ENCODE measurements around the gene TSC2.
"Not testable (repeated sequence)": the region's sequence is repeated elsewhere in the genome, so short reads cannot be mapped to it uniquely, and the experiment has no call there.

- not testable (repeated sequence) for TF ChIP-seq CTCF (IDR thresholded peaks at IDR 0.05 in 8 of 11, conservative IDR thresholded peaks at IDR 0.05 in 3 of 11); POLR2A (IDR thresholded peaks at IDR 0.05)
Observed at GRCh38 chr16:2110332-2111008, 62.7 kb downstream of the TSC2 start.

Data from spleen (tissue), 7 donors.